Hepatocyte (in vitro differentiated cells): ENCODE measurements around the gene QRICH2.
"Not testable (repeated sequence)": the region's sequence is repeated elsewhere in the genome, so short reads cannot be mapped to it uniquely, and the experiment has no call there.

Source experiments
- EZH2 ChIP-seq: fragments of 200-600 bp; sonication (generic); IDR thresholded peaks from 2 replicates; pipeline ENCODE4 v1.6.1; 2016; ENCODE audit warnings: antibody characterized with exemption, mild to moderate bottlenecking, borderline replicate concordance
- EZH2phosphoT487 ChIP-seq: fragments of 200-600 bp; sonication (generic); IDR thresholded peaks from one replicate; pipeline ENCODE4 v1.6.1; 2018; ENCODE audit warnings: antibody characterized with exemption, mild to moderate bottlenecking, low read depth, moderate library complexity; ENCODE audit not compliant: unreplicated experiment, severe bottlenecking
- TF ChIP-seq, protein P1 (sequence below): fragments of 200-600 bp; sonication (generic); IDR thresholded peaks from 2 replicates; pipeline ENCODE4 v1.5.1; 2016; ENCODE audit warnings: antibody characterized with exemption, mild to moderate bottlenecking; ENCODE audit not compliant: poor library complexity

DNA sequence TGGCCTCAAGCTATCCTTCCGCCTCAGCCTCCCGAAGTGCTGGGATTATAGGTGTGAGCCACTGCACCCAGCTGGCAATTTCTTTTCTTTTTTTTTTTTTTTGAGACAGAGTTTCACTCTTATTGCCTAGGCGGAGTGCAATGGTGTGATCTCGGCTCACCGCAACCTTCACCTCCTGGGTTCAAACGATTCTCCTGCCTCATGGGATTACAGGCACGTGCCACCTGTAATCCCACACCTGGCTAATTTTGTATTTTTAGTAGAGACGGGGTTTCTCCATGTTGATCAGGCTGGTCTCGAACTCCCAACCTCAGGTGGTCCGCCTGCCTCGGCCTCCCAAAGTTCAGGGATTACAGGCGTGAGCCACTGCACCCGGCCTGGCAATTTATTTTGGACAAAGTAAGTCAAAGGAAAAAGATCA lies 40.5 kb downstream of the QRICH2 start:
- TF ChIP-seq, protein P1, sequence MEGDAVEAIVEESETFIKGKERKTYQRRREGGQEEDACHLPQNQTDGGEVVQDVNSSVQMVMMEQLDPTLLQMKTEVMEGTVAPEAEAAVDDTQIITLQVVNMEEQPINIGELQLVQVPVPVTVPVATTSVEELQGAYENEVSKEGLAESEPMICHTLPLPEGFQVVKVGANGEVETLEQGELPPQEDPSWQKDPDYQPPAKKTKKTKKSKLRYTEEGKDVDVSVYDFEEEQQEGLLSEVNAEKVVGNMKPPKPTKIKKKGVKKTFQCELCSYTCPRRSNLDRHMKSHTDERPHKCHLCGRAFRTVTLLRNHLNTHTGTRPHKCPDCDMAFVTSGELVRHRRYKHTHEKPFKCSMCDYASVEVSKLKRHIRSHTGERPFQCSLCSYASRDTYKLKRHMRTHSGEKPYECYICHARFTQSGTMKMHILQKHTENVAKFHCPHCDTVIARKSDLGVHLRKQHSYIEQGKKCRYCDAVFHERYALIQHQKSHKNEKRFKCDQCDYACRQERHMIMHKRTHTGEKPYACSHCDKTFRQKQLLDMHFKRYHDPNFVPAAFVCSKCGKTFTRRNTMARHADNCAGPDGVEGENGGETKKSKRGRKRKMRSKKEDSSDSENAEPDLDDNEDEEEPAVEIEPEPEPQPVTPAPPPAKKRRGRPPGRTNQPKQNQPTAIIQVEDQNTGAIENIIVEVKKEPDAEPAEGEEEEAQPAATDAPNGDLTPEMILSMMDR = not testable (repeated sequence)
- not testable (repeated sequence) for TF ChIP-seq EZH2, EZH2phosphoT487
